HCT116 (cell line): ENCODE data around the gene DDX1. TPM values are rescaled to one million over a fixed set of nuclear protein-coding genes. Genes with fewer than 3 reads are reported as not detected.

Source experiments
- ATAC-seq: fragments of 200-7000 bp; cut with Tn5 transposase; 2 replicates; pipeline ENCODE4 v1.9.1; 2020; ENCODE audit warnings: mild to moderate bottlenecking, moderate library complexity
- BruUV-seq: library from RNA; stranded (reverse); fragments of 400-500 nt; replicated peaks from 2 replicates; lab custom pipeline; 2021; lab: Mats Ljungman, UMichigan
- CTCF ChIA-PET: fragments of 300-600 bp; sonication (Branson Sonifier 250); formaldehyde crosslinking; loops from one replicate; lab custom pipeline; 2021; ENCODE audit warnings: antibody characterized with exemption; lab: Charles Lee
- POLR2A ChIA-PET: fragments of 300-600, 350-600 bp; sonication (Branson Sonifier 250); formaldehyde crosslinking; loops from one replicate; lab custom pipeline; 2021; ENCODE audit warnings: antibody characterized with exemption; lab: Charles Lee
- RAD21 ChIA-PET, 2 experiments: fragments of 300-600 bp; sonication (Branson Sonifier 250); formaldehyde crosslinking; loops; one replicate each; lab custom pipeline; 2023; ENCODE audit warnings: low total read pairs in 2 of 2; ENCODE audit not compliant: uncharacterized antibody in 2 of 2, unreplicated experiment in 2 of 2, low non-redundant PET in 1 of 2; lab: Charles Lee
- DNase-seq: peaks from one replicate; pipeline ENCODE4 v3.0.0-alpha.2; 2010; ENCODE audit warnings: low read depth, low spot score
- H2AFZ ChIP-seq: fragments of 200-600 bp; shearing (Covaris generic), sonication (generic); 2 replicates; pipeline ENCODE4 v1.6.1; 2017; ENCODE audit warnings: low read depth, mixed run types, mixed read lengths, antibody characterized with exemption, low read length; ENCODE audit not compliant: poor library complexity, severe bottlenecking
- H3K27ac ChIP-seq: 2 replicates; pipeline ENCODE4 v1.5.1; 2012; ENCODE audit warnings: low read depth, low read length
- H3K27me3 ChIP-seq: fragments of 200-600 bp; sonication (generic); 2 replicates; pipeline ENCODE4 v1.6.1; 2016; ENCODE audit warnings: mixed run types, low read length, mixed read lengths; ENCODE audit not compliant: insufficient read depth
- H3K36me3 ChIP-seq, 2 experiments: fragments of 200-500 bp in 1 of 2; fragments of 200-600 bp in 1 of 2; sonication (Bioruptor generic) in 1 of 2; sonication (generic) in 1 of 2; 2 replicates each; pipeline versions ENCODE4 v1.5.1 to v1.6.1; 2014 to 2016; ENCODE audit warnings: low read length in 2 of 2, inconsistent platforms in 1 of 2, mixed read lengths in 1 of 2, mixed run types in 1 of 2; ENCODE audit not compliant: insufficient read depth in 2 of 2, control insufficient read depth in 1 of 2
- H3K4me1 ChIP-seq, 2 experiments: fragments of 200-600 bp in 1 of 2; sonication (generic) in 1 of 2; 2 replicates each; pipeline versions ENCODE4 v1.5.1 to v1.6.1; 2012 to 2017; ENCODE audit warnings: low read length in 2 of 2, inconsistent platforms in 1 of 2, mild to moderate bottlenecking in 1 of 2, mixed read lengths in 1 of 2, mixed run types in 1 of 2, moderate library complexity in 1 of 2; ENCODE audit not compliant: insufficient read depth in 2 of 2, control insufficient read depth in 1 of 2
- H3K4me2 ChIP-seq: fragments of 200-600 bp; sonication (generic); 2 replicates; pipeline ENCODE4 v1.6.1; 2017; ENCODE audit warnings: mixed run types, low read length, mixed read lengths
- H3K4me3 ChIP-seq, 2 experiments: fragments of 200-600 bp in 1 of 2; sonication (generic) in 1 of 2; replicated peaks in 1 of 2; 2 replicates each; pipeline ENCODE4 v1.5.1; 2011 to 2016; ENCODE audit warnings: low read length in 2 of 2, control low read depth in 1 of 2, low read depth in 1 of 2, mild to moderate bottlenecking in 1 of 2, mixed read lengths in 1 of 2, mixed run types in 1 of 2
- H3K79me2 ChIP-seq: fragments of 200-600 bp; sonication (generic); 2 replicates; pipeline ENCODE4 v1.6.1; 2017; ENCODE audit warnings: mild to moderate bottlenecking, mixed run types, low read length, moderate library complexity, mixed read lengths; ENCODE audit not compliant: insufficient read depth
- H3K9ac ChIP-seq: fragments of 200-600 bp; sonication (generic); 2 replicates; pipeline ENCODE4 v1.6.1; 2016; ENCODE audit warnings: low read length, mixed read lengths
- H3K9me2 ChIP-seq: fragments of 200-600 bp; sonication (generic), shearing (Covaris generic); 2 replicates; pipeline ENCODE4 v1.6.1; 2017; ENCODE audit warnings: mixed run types, mild to moderate bottlenecking, moderate library complexity; ENCODE audit not compliant: insufficient read depth
- H3K9me3 ChIP-seq, 2 experiments: fragments of 200-500 bp in 1 of 2; fragments of 200-600 bp in 1 of 2; sonication (Bioruptor generic) in 1 of 2; sonication (generic) in 1 of 2; 2 replicates each; pipeline ENCODE4 v1.6.1; 2014 to 2017; ENCODE audit warnings: low read length in 2 of 2, mixed read lengths in 2 of 2, inconsistent platforms in 1 of 2, low read depth in 1 of 2, mild to moderate bottlenecking in 1 of 2, mixed run types in 1 of 2, moderate library complexity in 1 of 2; ENCODE audit not compliant: control insufficient read depth in 1 of 2, insufficient read depth in 1 of 2
- H4K20me1 ChIP-seq: fragments of 200-600 bp; sonication (generic), shearing (Covaris generic); 2 replicates; pipeline ENCODE4 v1.6.1; 2017; ENCODE audit warnings: mixed run types, mild to moderate bottlenecking, moderate library complexity; ENCODE audit not compliant: insufficient read depth
- CBX3 ChIP-seq: IDR thresholded peaks from 2 replicates; pipeline ENCODE4 v1.6.1; 2012; ENCODE audit warnings: low read depth
- CEBPB ChIP-seq: IDR thresholded peaks from 2 replicates; pipeline ENCODE4 v1.6.1; 2012; ENCODE audit warnings: low read depth
- CTCF ChIP-seq, 3 experiments: fragments of 200-600 bp in 1 of 3; sonication (generic) in 1 of 3; IDR thresholded peaks in 2 of 3; conservative IDR thresholded peaks in 1 of 3; 2 replicates each; pipeline ENCODE4 v1.5.1; 2012 to 2017; ENCODE audit warnings: low read depth in 2 of 3, low read length in 2 of 3, antibody characterized with exemption in 1 of 3, borderline replicate concordance in 1 of 3, control low read depth in 1 of 3, mild to moderate bottlenecking in 1 of 3, mixed read lengths in 1 of 3, mixed run types in 1 of 3, moderate library complexity in 1 of 3; ENCODE audit not compliant: insufficient read depth in 1 of 3
- EGR1 ChIP-seq: IDR thresholded peaks from 2 replicates; pipeline ENCODE4 v1.6.1; 2012; ENCODE audit warnings: low read depth
- EZH2phosphoT487 ChIP-seq: fragments of 200-600 bp; IDR thresholded peaks from 2 replicates; pipeline ENCODE4 v1.6.1; 2018; ENCODE audit warnings: antibody characterized with exemption, borderline replicate concordance
- FOSL1 ChIP-seq: IDR thresholded peaks from 2 replicates; pipeline ENCODE4 v1.6.1; 2012; ENCODE audit warnings: low read depth
- JUND ChIP-seq: IDR thresholded peaks from 2 replicates; pipeline ENCODE4 v1.6.1; 2012
- POLR2AphosphoS5 ChIP-seq: IDR thresholded peaks from 2 replicates; pipeline ENCODE4 v1.6.1; 2011; ENCODE audit warnings: mild to moderate bottlenecking, low read depth, low read length, moderate library complexity
- REST ChIP-seq: IDR thresholded peaks from 2 replicates; pipeline ENCODE4 v1.6.1; 2012; ENCODE audit warnings: low read depth
- SIN3A ChIP-seq: IDR thresholded peaks from 2 replicates; pipeline ENCODE4 v1.6.1; 2012; ENCODE audit warnings: low read depth
- YY1 ChIP-seq: IDR thresholded peaks from 2 replicates; pipeline ENCODE4 v1.6.1; 2011; ENCODE audit warnings: low read length, low read depth, moderate library complexity, mild to moderate bottlenecking; ENCODE audit not compliant: insufficient replicate concordance; ENCODE audit errors: extremely low read depth
- ZBTB33 ChIP-seq: IDR thresholded peaks from 2 replicates; pipeline ENCODE4 v1.6.1; 2011; ENCODE audit warnings: mild to moderate bottlenecking, low read length, moderate library complexity; ENCODE audit not compliant: insufficient replicate concordance; ENCODE audit errors: extremely low read depth
- ZFX ChIP-seq: fragments of 450-650 bp; IDR thresholded peaks from 2 replicates; pipeline ENCODE4 v1.6.1; 2017
- ZNF274 ChIP-seq: fragments of 200-500 bp; sonication (Bioruptor generic); IDR thresholded peaks from 2 replicates; pipeline ENCODE4 v1.6.1; 2014; ENCODE audit warnings: mild to moderate bottlenecking, low read depth, low read length, inconsistent platforms
- intact Hi-C: fragments of 100-400 bp; cut with micrococcal nuclease; formaldehyde crosslinking; loops from 2 replicates; pipeline ENCODE4 v1.10.0; 2022
- total RNA-seq: library from RNA; stranded (reverse); gene quantifications from one replicate; pipeline ENCODE4 v1.2.1, GENCODE V29; 2021; ENCODE audit not compliant: unreplicated experiment

Gene DDX1
- total RNA-seq, 1 experiment from 2014 or later: 117 TPM

GRCh38 chr2:15594291-15595256 lies 2.9 kb downstream of the DDX1 start (continued):
- TF ChIP-seq ZBTB33: no peak
- no peak for TF ChIP-seq CEBPB

- Histone ChIP-seq H3K9me3 (no peaks in the 10 kb centered on the region), H3K79me2 (peaks cover 52% of the 10 kb centered on the region), H3K36me3 (peaks cover 37 to 43% of the 10 kb centered on the region in 2 experiments), H3K9me2 (no peaks in the 10 kb centered on the region), H3K9ac (no peak overlapping the region), H3K27ac (no peak overlapping the region), H3K4me3 (no peak overlapping the region), H3K4me2 (no peak overlapping the region), H4K20me1 (no peaks in the 10 kb centered on the region; the same call in 1 of the 2 replicates), H2AFZ (no peak overlapping the region), H3K27me3 (no peaks in the 10 kb centered on the region), H3K4me1 (peaks cover 0 to 10% of the 10 kb centered on the region in 2 experiments; a peak in 2 of 4 replicates)
- no TSS peak for BruUV-seq
- ATAC-seq (no peak), DNase-seq (no peak)
- RAD21 ChIA-PET: no interaction called here
- intact Hi-C loops: no loop called here
- POLR2A ChIA-PET: no interaction called here
- CTCF ChIA-PET: interaction anchor here (1.9 kb wide), 1 partner anchor 18 kb away, joined by 7 read pairs; no protein-coding TSS in a partner anchor
- TF ChIP-seq ZFX (no peak), JUND (no peak), EGR1 (no peak), ZNF274 (no peak), REST (no peak), SIN3A (no peak), EZH2phosphoT487 (no peak), YY1 (no peak), FOSL1 (no peak), CBX3 (no peak), POLR2AphosphoS5 (no peak), CTCF (IDR thresholded peaks at IDR 0.05 in 2 of 3, conservative IDR thresholded peaks at IDR 0.05 in 1 of 3; ENCODE audit: borderline replicate concordance in 1 of 3, insufficient read depth in 1 of 3, low read depth in 2 of 3, low read length in 2 of 3) (no peak)
Observed at GRCh38 chr2:15595342-15595905, 3.8 kb downstream of the DDX1 start.
